HG03520 (cell line): Measurements from ENCODE around the gene MIB1.
"Not testable (repeated sequence)": the region's sequence is repeated elsewhere in the genome, so short reads cannot be mapped to it uniquely, and the experiment has no call there.

ENCODE experiments used
- ATAC-seq: cut with Tn5 transposase; IDR thresholded peaks from one replicate; pipeline ENCODE4 v1.9.1; 2021; ENCODE audit warnings: mild to moderate bottlenecking, moderate library complexity; ENCODE audit not compliant: unreplicated experiment

MIB1 gene

DNA sequence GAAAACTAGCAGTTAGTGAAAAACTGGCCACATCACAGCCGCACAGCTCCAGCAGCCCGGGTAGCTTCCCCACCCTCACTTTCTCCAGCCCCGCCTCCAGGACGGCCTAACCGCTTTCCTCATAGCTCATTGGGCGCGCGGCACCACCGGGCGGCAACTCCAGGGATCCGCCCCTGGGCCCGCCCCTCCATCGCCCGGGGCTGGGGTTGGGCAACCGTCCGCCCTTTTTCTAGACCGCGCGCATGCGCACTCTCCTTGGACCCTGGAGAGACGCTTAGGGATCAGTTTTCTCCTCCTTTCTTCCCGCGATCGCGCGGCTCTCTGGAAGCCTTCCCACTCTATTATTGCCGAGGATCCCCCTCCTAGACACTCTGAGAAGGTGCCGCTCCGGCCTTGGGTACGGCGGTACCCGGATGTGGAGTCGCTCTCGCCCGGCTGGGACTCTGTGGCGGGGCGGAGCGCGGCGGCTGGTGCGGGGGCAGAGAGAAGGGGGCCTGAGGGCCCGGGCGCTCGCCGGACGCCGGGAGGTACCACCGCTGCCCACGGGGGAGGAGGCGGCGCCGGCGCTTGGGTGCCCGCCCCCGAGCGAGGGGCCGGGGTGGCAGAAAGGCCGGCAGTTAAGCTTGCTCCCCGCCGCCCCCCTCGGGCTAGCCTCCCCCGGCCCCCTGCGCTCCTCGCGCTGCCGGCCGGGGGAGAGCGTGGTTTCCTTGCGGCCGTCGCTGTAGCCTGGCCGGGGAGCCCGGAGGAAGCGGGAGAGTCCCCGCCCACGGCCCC lies at the start of gene MIB1:
Gene MIB1, plus strand, starts transcription at position 255 of the 774 bp plus-strand sequence. CDS start 792 bp downstream, outside the sequence.
- ATAC-seq: peak; percentile 95

DNA sequence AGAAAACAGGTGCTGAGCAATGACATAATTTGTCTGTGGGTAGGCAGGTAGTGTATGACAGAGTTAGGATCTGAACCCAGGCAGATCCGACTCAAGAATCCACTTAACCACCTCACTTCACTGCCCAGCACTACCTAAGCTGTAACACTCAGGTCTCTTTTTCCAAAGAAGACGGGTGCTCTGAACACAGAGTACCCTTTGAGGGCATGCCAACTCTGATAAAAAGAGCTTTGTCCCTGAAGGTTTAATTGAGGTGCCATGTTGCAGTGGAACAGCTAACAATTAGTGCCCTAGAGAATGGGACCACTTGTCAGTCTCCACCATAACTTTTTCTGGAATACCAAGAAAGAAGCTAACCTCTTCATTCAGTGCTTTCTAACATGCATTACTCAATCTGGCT lies 47.3 kb upstream of the MIB1 start:
- no peak for ATAC-seq

DNA sequence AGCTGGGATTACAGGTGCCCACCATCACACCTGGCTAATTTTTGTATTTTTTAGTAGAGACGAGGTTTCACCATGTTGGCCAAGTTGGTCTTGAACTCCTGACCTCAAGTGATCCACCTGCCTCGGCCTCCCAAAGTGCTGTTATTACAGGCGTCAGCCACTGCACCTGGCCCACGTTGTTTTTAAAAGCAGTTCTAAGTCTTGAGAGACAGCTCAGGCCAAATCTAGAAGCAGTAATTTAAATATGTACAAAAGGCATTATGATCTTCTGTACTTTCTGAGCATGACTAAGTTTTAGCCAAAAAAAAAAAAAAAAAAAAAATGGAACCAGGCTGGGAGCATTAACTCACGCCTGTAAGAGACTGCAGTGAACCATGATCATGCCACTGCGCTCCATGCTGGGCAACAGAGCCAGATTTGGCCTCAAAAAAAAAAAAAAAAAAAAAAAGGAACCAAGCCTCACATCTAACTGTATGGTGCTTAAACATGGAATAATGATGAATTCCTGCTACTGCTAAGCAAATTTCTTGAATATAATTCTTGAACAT lies 40.0 kb upstream of the MIB1 start:
- no peak for ATAC-seq

DNA sequence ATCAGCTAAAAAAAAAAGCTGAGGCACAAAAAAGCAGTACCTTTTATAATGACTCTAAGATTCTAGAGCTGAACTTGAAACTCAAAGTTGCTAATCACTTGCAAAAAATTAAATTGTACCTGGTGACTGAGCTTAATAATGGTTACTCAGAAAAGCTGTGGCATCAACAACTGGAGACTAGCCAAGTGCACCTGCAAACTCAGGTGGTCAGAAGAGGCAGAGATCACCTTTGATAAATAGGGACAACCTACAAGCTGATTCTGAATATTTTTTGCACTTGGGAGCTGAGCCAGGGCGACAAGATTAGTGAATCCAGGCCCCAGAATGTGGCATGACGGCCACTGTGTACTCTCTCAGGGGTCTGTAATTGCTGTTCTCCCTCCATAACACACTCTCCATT lies 39.0 kb upstream of the MIB1 start:
- no peak for ATAC-seq

DNA sequence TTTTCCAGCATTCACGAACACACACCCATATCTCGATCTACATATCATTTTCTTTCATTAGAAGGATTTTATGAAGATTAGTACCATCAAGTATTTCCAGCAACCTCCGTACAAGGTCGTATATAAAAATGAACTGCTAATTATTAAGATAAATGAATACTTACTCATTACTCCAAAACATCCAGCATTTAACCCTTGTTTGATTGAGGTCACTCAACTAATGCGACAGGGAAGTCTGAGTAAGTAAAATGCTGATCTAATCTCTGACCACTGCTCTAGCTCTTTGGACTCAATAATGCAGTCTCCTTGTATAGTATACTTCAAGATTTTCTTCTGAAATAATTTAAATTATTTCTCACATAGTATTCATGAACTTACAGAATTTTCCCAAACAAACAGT lies 38.0 kb upstream of the MIB1 start:
- ATAC-seq: no peak

DNA sequence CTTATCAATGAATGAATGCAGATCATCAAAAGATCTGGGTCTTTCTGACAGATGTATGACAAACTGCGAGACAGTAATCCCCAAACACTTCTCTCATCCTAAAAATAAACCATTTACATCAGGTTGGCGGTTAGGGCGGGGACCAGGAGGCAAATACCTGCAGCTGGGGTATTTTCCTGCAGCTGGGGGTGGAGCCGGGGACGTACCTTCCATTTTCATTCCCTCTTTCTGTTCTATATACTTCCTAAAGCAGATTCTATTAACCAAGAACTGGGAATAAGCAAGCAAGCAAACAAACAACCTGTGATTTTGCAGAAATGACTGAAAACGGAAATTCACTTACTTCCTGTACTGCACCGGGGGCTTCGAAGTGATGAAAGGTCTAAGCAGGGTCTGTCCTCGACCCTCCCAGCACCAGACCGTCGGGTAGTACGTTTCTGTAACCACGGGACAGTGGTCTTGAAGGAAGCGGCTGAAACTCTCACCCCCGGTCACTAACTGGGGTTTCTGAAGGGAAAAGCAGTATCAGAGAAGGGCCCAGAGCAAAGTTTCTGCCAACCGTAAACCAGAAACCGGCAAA lies 37.3 kb upstream of the MIB1 start:
- no peak for ATAC-seq

DNA sequence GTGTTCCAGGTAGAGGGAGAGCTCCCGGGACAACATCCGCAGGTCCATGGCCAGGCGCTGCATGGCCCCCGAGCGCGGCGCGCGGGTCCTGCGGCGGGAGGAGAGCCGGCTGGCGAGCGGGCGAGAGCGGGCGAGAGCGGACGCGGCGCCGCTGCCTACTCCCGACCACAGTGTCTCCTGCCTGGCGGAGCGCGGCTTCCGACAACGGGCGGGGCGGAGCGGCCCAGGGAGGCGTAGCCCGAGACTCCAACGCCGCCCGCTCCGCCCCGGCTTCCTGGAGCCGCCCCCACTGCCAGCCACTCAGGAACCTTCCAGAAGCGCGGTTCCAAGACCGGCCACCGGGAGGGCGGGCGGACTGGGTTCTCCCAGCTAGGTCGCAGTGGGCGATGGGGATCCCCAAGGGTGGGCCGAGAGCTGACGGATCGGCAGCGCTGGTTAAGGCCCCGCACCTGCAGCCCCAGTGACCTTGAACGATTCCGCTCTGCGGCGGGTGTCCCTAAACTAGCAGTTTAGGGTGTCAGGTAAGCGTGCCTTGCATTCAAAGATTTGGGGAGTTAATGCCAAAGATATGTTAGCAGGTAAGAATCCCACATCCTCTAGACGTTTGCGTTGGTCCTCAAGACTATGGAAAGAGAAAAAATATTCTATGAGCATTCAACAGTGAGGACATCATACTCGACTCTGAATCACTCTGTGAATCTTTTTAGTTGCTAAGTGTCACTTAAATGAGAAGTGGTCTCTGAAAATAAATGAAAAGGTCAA lies 35.8 kb upstream of the MIB1 start, which contains the start of gene ABHD3:
Gene ABHD3, minus strand, starts transcription at position 172 of the 762 bp plus-strand sequence. Its CDS starts 109 bp downstream, at position 63.
- peak; percentile 93 for ATAC-seq

DNA sequence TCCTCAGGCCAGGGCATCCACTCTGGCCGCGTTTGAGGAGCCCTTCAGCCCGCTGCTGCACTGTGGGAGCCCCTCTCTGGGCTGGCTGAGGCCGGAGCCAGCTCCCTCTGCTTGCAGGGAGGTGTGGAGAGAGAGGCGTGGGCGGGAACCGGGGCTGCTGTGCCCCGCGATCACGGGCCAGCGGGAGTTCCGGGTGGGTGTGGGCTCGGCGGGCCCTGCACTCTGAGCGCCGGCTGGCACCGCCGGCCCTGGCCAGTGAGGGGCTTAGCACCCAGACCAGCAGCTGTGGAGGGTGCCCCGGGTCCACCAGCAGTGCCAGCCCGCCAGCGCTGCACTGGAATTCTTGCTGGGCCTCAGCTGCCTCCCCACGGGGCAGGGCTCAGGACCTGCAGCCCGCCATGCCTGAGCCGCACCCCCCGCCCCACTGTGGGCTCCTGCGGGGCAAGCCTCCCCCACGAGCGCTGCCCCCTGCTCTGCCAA lies 34.2 kb upstream of the MIB1 start:
- ATAC-seq: no peak

DNA sequence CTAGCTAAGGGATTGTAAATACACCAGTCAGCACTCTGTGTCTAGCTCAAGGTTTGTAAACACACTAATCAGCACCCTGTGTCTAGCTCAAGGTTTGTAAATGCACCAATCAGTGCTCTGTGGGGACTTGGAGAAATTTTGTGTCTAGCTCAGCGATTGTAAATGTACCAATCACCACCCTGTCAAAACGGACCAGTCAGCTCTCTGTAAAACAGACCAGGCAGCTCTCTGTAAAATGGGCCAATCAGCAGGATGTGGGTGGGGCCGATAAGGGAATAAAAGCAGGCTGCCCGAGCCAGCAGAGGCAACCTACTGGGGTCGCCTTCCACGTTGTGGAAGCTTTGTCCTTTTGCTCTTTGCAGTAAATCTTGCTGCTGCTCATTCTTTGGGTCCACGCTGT lies 33.5 kb upstream of the MIB1 start:
- ATAC-seq: not testable (repeated sequence)

DNA sequence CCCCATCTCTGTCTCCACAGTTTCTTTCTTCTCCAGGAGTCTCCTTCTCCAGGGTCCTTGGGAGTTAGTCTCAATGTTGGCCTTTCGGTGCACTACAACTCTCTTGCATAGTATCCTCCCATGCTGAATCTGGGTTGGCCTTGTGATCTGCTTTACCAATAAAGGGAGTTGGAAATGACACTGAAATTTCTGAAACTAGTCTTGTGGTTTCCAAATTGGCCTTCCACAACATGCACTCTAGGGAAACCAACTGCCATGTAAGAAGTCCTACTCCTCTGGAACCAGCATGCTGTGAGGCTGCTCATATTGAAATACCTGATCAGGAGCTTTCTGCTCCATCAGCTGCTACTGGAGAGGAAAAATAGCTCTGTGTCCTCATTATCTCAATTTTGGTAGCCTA lies 26.1 kb upstream of the MIB1 start:
- no peak for ATAC-seq

DNA sequence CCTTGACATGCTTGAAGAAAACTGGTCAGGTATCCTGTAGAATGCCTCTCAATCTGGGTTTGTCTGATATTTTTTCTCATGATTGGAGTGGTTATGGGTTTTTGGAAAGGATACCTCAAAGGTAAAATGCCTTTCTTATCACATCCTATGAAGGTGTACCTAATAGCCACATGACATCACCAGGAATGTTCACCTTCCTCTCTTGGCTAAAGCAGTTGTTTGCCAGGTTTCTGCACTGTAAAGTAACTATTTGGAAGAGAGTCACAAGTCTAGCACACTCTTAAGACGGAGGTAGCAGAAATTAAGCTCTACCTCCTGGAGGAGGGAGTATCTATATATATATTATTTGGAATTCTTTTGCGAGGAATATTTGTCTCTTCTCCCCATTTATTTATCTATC lies 17.9 kb upstream of the MIB1 start:
- no peak for ATAC-seq

DNA sequence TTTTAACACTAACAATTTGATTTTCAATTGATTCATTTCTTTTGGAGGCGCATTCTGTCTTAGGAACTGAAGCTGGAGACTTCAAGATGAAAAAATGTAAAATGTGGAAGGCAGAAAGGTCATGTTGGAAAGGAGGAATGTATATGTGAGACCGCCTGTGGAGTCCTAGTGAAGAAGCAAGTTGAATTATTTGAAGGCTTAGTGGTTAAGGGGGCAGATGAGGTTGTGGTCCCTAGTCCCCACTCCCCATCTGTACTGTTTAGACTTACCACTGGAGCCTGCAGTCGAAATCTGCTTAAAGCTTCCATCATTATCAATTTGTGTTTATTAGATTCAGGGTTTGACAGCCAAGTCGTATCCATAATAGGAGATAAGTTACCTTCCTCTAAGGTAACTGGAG lies 15.4 kb upstream of the MIB1 start:
- no peak for ATAC-seq

DNA sequence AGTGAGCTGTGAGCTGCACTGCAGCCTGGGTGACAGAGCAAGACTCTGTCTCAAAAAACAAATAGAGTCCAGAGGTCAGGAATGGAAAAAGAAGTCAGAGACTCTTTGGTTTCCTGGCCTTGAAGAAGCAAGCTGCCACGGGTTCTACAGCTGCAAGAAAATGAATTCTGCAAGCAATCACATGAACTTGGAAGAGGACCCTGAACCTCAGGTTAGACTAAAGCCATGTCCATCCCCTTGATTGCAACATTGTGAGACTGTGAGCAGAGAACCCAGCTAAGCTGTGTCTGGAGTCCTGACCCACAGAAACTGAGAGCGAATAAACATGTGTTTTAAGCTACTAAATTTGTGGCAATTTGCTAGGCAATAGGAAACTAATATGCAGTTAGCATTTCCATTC lies 12.9 kb upstream of the MIB1 start:
- no peak for ATAC-seq

DNA sequence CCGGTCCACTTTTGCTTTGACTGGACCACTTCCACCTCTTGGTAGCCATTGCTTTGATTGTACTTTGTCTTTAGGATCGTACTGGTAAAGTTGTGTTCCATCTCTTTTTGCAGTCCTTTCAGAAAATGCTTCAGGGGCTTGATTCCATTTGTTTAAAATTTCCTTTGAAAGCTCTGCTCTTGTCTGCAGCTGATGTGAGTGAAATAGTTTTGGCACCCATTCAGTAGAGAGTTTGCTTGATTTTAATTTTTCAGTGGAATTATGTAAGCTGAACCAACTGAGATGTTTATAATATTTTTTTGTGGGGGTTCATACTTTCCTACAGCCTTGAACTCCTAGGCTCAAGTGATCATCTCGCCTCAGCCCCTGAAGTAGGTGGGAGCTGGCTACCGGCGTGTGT lies 7.6 kb upstream of the MIB1 start:
- no peak for ATAC-seq

DNA sequence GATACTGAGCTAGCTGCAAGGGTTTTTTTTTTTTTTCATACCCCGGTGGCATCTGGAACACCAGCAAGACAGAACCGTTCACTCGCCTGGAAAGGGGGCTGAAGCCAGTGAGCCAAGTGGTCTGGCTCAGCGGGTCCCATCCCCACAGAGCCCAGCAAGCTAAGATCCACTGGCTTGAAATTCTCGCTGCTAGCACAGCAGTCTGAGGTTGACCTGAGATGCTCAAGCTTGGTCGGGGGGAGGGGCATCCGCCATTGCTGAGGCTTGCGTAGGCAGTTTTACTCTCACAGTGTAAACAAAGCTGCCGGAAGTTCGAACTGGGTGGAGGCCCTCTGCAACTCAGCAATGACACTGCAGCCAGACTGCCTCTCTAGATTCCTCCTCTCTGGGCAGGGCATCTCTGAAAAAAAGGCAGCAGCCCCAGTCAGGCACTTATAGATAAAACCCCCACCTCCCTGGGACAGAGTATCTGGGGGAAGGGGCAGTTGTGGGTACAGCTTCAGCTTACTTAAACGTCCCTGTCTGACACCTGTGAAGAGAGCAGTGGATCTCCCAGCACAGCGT lies 5.1 kb upstream of the MIB1 start:
- no peak for ATAC-seq

DNA sequence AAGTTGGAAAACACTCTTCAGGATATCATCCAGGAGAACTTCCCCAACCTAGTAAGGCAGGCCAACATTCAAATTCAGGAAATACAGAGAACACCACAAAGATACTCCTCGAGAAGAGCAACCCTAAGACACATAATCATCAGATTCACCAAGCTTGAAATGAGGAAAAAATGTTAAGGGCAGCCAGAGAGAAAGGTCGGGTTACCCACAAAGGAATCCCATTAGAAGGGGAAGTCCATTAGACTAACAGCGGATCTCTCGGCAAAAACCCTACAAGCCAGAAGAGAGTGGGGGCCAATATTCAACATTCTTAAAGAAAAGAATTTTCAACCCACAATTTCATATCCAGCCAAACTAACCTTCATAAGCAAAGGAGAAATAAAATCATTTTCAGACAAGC lies 3.7 kb upstream of the MIB1 start:
- ATAC-seq: not testable (repeated sequence)

DNA sequence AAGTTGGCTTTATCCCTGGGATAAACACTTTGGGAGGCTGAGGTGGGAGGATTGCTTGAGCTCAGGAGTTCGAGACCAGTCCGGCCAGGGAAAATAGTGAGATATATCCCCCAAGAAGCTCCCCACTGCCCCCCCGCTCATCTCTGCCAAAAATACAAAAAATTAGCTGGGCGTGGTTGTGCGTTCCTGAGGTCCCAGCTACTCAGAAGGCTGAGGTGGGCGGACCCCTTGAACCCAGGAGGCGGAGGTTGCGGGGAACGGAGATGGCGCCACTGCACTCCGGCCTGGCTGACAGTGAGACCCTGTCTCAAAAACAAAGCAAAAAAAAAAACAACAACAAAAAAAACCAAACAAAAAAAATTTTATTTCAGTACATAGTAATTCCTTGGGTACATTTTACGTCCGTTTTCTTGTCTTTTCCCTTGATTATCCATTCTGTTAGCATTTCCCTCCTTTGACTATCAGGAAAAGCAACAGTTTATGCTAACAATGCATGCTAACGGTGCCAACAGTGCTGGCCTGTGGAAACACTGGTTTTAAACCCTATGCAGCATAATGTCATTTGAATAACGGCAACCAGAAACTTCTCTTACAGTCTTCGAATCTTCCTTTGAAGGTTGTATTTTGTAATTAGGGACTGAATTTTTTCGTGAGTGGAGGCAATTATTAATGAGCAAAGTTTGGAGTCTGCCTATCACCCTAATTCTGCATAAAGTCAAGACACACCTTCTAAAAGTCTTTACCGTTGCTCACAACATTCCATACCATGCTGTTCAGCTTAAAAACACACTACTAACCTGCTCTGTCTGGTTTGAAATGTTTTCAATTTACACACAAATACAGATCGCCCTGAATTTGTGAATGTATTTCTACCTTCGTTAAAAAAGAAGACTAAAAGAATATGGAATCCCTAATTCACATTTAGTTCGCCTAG lies 721 bp upstream of the MIB1 start:
- ATAC-seq: peak; percentile 2

DNA sequence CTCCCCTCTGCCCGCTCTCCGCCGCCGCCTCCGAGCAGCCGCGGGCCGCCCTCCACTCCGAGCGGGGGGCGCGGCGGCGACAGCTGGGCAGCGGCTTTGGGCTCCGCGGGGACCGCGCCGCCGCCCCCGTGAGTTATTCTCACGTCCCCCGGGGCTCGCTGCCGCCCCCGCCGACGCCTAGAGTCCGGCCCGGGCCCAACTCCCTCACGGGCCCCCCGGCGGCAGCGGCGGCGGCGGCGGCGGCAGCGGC lies 645 bp downstream of the MIB1 start:
- no peak for ATAC-seq

DNA sequence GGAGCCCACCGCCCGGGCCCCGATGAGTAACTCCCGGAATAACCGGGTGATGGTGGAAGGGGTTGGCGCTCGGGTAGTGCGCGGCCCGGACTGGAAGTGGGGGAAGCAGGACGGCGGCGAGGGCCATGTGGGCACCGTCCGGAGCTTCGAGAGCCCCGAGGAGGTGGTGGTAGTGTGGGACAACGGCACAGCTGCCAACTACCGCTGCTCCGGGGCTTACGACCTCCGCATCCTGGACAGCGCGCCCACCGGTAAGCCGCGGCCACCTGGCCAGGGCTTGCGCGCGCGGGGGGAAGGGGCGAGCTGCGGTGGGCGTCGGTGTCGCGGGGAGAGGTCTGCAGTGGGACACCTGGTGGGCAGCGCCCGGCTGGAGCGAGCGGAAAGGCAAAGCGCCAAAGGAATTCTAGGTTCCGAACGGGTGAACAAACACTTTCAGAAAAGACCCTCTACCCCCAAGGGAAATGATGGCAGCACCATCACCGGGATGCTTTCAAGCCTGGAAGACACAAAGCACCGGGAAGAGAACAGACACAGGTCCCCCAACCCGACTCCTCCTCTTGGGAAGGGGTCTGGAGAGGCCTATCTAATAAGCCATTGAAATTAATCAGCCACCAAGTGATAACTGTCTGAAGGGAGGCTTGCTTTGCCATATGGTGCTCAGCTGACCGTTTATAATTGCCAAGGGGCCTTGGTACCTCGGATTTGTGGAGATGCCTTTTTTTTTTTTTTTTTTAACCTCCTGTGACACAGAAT lies 1.1 kb downstream of the MIB1 start:
- ATAC-seq: peak; percentile 16

DNA sequence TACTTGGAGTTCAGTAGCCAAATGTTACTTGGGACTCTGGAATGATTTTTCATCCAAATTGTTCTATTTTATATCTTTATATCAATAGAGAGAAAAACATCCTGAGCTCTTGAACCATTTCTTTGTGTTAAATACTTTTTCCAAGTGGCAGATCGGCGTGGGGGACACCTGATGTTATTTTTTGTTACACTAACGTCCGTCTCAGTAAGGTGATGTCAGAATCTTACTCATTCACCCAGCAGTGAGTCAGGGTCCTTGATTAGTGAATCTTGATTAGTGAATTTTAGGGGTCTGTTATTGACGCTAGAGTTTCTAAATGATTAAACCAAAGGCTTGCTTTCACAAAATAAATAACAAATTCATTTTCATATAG lies 1.7 kb downstream of the MIB1 start:
- no peak for ATAC-seq
